HepG2 (cell line): ENCODE measurements around the gene PSMA7. TPM values are rescaled to one million over a fixed set of nuclear protein-coding genes. Genes with fewer than 3 reads are reported as not detected.
A peak's percentile ranks its signal among the peaks of the same experiment; 100 is the strongest.

Experiments
- DZIP1 ChIP-seq: sonication (generic); formaldehyde crosslinking; IDR thresholded peaks from 2 replicates; pipeline ENCODE4 v1.5.0; 2020; ENCODE audit warnings: mild to moderate bottlenecking, missing genetic modification reagents
- ZFP36L2 ChIP-seq: sonication (generic); formaldehyde crosslinking; IDR thresholded peaks from 2 replicates; pipeline ENCODE4 v1.4.0; 2020; ENCODE audit warnings: missing genetic modification reagents
- ZFX ChIP-seq: sonication (generic); formaldehyde crosslinking; IDR thresholded peaks from 2 replicates; pipeline ENCODE4 v1.4.0; 2020; ENCODE audit warnings: mild to moderate bottlenecking, low read depth, missing genetic modification reagents, moderate library complexity
- ZNF280B ChIP-seq: sonication (generic); formaldehyde crosslinking; IDR thresholded peaks from 2 replicates; pipeline ENCODE4 v1.5.0; 2020; ENCODE audit warnings: missing genetic modification reagents, mild to moderate bottlenecking, borderline replicate concordance
- ZNF547 ChIP-seq: sonication (generic); formaldehyde crosslinking; IDR thresholded peaks from 2 replicates; pipeline ENCODE4 v1.5.1; 2020; ENCODE audit warnings: mild to moderate bottlenecking, missing genetic modification reagents
- ZNF781 ChIP-seq: sonication (generic); formaldehyde crosslinking; IDR thresholded peaks from 2 replicates; pipeline ENCODE4 v1.5.1; 2020; ENCODE audit warnings: borderline replicate concordance, mild to moderate bottlenecking, missing genetic modification reagents; ENCODE audit errors: not compliant biosample characterization
- ZNF839 ChIP-seq: sonication (generic); formaldehyde crosslinking; IDR thresholded peaks from 2 replicates; pipeline ENCODE4 v1.4.0; 2020; ENCODE audit warnings: missing genetic modification reagents, mild to moderate bottlenecking, borderline replicate concordance
- polyA plus RNA-seq, 8 experiments: library from polyadenylated mRNA; depleted of rRNA in 3 of 8; stranded (reverse) in 7 of 8; unstranded in 1 of 8; fragments of >200 nt; fragmentation: Illumina TruSeq in 4 of 8; extraction: Trizol in 4 of 8; gene quantifications; 2 replicates each; pipeline versions ENCODE4 v1.2.1 to v1.2.3, GENCODE V29; 2011 to 2016; ENCODE audit warnings: low read depth in 4 of 8, missing spikeins in 1 of 8, mixed read lengths in 1 of 8; ENCODE audit not compliant: insufficient read depth in 1 of 8
- total RNA-seq, 5 experiments: library from RNA; depleted of rRNA; stranded (reverse); fragments of >200 nt; fragmentation: Illumina TruSeq; extraction: Trizol; gene quantifications; 2 replicates each; pipeline ENCODE4 v1.2.3, GENCODE V29; 2016; ENCODE audit warnings: low read depth in 1 of 5
- TF ChIP-seq, protein P1 (sequence below): sonication (generic); formaldehyde crosslinking; IDR thresholded peaks from 2 replicates; pipeline ENCODE4 v1.5.0; 2020; ENCODE audit warnings: mild to moderate bottlenecking, missing genetic modification reagents, borderline replicate concordance
- TF ChIP-seq, protein P2 (sequence below): sonication (generic); formaldehyde crosslinking; IDR thresholded peaks from 2 replicates; pipeline ENCODE4 v1.5.1; 2020; ENCODE audit warnings: mild to moderate bottlenecking, missing genetic modification reagents, moderate library complexity
- TF ChIP-seq, protein P3 (sequence below): sonication (generic); formaldehyde crosslinking; IDR thresholded peaks from 2 replicates; pipeline ENCODE4 v1.5.1; 2020; ENCODE audit warnings: missing genetic modification reagents, mild to moderate bottlenecking, borderline replicate concordance
- TF ChIP-seq, protein P4 (sequence below): conservative IDR thresholded peaks from 2 replicates; pipeline ENCODE4 v1.6.1; 2018; ENCODE audit warnings: missing genetic modification reagents

Gene PSMA7
- total and polyA plus RNA-seq, 2 of the 13 experiments (the other 11 are each of a cell fraction or from before 2014, with no cell fraction given), result 531 to 631 TPM

DNA sequence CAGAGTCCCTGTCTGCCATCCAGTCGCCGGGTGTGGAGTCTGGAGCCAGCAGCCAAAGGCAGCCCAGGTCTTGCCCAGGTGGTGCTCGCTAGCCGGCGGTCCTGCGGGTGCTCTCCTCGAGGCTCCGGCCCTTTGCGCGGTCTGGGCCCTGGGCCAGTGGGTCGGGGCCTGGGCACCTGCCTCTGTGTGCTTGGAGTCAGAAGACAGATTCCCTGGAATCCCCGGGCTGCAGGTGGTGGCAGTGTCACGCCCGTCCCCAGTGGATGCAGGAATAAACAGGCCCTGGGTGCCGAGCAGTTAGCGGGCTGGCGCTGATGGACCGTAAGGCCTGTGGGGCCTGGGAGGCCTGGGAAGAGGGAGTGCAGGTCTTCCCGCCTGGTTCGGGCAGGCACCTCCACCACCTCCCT is 5.7 kb upstream of the PSMA7 start (continued):
- TF ChIP-seq ZNF280B (CRISPR knock-in tag) (peak; percentile 38; the same call in 1 of the 2 replicates), DZIP1 (CRISPR knock-in tag) (0 out of 2 replicates have a peak, but pooled peaks have one; percentile 81), ZFP36L2 (CRISPR knock-in tag) (no peak), ZNF781 (CRISPR knock-in tag) (peak; percentile 68), ZNF547 (CRISPR knock-in tag) (0 out of 2 replicates have a peak, but pooled peaks have one; percentile 38), ZFX (CRISPR knock-in tag) (peak; percentile 79), ZNF839 (no peak; the same call in 1 of the 2 replicates)
- TF ChIP-seq, protein P1, sequence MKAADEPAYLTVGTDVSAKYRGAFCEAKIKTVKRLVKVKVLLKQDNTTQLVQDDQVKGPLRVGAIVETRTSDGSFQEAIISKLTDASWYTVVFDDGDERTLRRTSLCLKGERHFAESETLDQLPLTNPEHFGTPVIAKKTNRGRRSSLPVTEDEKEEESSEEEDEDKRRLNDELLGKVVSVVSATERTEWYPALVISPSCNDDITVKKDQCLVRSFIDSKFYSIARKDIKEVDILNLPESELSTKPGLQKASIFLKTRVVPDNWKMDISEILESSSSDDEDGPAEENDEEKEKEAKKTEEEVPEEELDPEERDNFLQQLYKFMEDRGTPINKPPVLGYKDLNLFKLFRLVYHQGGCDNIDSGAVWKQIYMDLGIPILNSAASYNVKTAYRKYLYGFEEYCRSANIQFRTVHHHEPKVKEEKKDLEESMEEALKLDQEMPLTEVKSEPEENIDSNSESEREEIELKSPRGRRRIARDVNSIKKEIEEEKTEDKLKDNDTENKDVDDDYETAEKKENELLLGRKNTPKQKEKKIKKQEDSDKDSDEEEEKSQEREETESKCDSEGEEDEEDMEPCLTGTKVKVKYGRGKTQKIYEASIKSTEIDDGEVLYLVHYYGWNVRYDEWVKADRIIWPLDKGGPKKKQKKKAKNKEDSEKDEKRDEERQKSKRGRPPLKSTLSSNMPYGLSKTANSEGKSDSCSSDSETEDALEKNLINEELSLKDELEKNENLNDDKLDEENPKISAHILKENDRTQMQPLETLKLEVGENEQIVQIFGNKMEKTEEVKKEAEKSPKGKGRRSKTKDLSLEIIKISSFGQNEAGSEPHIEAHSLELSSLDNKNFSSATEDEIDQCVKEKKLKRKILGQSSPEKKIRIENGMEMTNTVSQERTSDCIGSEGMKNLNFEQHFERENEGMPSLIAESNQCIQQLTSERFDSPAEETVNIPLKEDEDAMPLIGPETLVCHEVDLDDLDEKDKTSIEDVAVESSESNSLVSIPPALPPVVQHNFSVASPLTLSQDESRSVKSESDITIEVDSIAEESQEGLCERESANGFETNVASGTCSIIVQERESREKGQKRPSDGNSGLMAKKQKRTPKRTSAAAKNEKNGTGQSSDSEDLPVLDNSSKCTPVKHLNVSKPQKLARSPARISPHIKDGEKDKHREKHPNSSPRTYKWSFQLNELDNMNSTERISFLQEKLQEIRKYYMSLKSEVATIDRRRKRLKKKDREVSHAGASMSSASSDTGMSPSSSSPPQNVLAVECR, result peak; percentile 30; the same call in 1 of the 2 replicates
- TF ChIP-seq, protein P2, sequence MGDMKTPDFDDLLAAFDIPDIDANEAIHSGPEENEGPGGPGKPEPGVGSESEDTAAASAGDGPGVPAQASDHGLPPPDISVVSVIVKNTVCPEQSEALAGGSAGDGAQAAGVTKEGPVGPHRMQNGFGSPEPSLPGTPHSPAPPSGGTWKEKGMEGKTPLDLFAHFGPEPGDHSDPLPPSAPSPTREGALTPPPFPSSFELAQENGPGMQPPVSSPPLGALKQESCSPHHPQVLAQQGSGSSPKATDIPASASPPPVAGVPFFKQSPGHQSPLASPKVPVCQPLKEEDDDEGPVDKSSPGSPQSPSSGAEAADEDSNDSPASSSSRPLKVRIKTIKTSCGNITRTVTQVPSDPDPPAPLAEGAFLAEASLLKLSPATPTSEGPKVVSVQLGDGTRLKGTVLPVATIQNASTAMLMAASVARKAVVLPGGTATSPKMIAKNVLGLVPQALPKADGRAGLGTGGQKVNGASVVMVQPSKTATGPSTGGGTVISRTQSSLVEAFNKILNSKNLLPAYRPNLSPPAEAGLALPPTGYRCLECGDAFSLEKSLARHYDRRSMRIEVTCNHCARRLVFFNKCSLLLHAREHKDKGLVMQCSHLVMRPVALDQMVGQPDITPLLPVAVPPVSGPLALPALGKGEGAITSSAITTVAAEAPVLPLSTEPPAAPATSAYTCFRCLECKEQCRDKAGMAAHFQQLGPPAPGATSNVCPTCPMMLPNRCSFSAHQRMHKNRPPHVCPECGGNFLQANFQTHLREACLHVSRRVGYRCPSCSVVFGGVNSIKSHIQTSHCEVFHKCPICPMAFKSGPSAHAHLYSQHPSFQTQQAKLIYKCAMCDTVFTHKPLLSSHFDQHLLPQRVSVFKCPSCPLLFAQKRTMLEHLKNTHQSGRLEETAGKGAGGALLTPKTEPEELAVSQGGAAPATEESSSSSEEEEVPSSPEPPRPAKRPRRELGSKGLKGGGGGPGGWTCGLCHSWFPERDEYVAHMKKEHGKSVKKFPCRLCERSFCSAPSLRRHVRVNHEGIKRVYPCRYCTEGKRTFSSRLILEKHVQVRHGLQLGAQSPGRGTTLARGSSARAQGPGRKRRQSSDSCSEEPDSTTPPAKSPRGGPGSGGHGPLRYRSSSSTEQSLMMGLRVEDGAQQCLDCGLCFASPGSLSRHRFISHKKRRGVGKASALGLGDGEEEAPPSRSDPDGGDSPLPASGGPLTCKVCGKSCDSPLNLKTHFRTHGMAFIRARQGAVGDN (CRISPR knock-in tag), result peak; percentile 84
- TF ChIP-seq, protein P3, sequence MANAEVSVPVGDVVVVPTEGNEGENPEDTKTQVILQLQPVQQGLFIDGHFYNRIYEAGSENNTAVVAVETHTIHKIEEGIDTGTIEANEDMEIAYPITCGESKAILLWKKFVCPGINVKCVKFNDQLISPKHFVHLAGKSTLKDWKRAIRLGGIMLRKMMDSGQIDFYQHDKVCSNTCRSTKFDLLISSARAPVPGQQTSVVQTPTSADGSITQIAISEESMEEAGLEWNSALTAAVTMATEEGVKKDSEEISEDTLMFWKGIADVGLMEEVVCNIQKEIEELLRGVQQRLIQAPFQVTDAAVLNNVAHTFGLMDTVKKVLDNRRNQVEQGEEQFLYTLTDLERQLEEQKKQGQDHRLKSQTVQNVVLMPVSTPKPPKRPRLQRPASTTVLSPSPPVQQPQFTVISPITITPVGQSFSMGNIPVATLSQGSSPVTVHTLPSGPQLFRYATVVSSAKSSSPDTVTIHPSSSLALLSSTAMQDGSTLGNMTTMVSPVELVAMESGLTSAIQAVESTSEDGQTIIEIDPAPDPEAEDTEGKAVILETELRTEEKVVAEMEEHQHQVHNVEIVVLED (CRISPR knock-in tag), result peak; percentile 45; the same call in 1 of the 2 replicates
- TF ChIP-seq, protein P4, sequence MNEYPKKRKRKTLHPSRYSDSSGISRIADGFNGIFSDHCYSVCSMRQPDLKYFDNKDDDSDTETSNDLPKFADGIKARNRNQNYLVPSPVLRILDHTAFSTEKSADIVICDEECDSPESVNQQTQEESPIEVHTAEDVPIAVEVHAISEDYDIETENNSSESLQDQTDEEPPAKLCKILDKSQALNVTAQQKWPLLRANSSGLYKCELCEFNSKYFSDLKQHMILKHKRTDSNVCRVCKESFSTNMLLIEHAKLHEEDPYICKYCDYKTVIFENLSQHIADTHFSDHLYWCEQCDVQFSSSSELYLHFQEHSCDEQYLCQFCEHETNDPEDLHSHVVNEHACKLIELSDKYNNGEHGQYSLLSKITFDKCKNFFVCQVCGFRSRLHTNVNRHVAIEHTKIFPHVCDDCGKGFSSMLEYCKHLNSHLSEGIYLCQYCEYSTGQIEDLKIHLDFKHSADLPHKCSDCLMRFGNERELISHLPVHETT (CRISPR knock-in tag), result no peak
